GM18873 (cell line): Measurements from ENCODE around the gene GPR62.

Source experiments
- ATAC-seq: cut with Tn5 transposase; IDR thresholded peaks from one replicate; pipeline ENCODE4 v1.9.1; 2021; ENCODE audit warnings: mild to moderate bottlenecking, moderate library complexity, moderate number of reproducible peaks; ENCODE audit not compliant: unreplicated experiment, low FRiP score

GPR62 gene

GRCh38 chr3:51937611-51938450 lies 17.4 kb upstream of the GPR62 start:
- no peak for ATAC-seq

- no peak for ATAC-seq
These were observed 16.3 kb upstream of the GPR62 start for GRCh38 chr3:51938780-51939425.

- ATAC-seq, result no peak
These were observed 14.3 kb upstream of the GPR62 start for GRCh38 chr3:51940648-51941462.

- no peak for ATAC-seq
These were observed 13.8 kb upstream of the GPR62 start for GRCh38 chr3:51941463-51941797.

GRCh38 chr3:51941798-51942602 lies 13.2 kb upstream of the GPR62 start, which contains the start of the genes PARP3 and RRP9:
TSS of gene PARP3 (plus strand) at chr3:51942363. CDS start at chr3:51943356, 993 bp downstream.
TSS of gene RRP9 (minus strand) at chr3:51941904. CDS start at chr3:51941867, 37 bp downstream.
- ATAC-seq, result peak; percentile 87

GRCh38 chr3:51942603-51943450 lies 12.4 kb upstream of the GPR62 start:
- no peak for ATAC-seq

- ATAC-seq, result no peak
These were observed 11.5 kb upstream of the GPR62 start for GRCh38 chr3:51943451-51944391.

GRCh38 chr3:51944451-51945021 lies 10.6 kb upstream of the GPR62 start:
- ATAC-seq, result no peak

GRCh38 chr3:51945031-51945840 lies 9.9 kb upstream of the GPR62 start:
- no peak for ATAC-seq

GRCh38 chr3:51945926-51946705 lies 9.1 kb upstream of the GPR62 start:
- ATAC-seq, result no peak

- no peak for ATAC-seq
These were observed 8.4 kb upstream of the GPR62 start for GRCh38 chr3:51946796-51947195.

- ATAC-seq, result no peak
These were observed 7.8 kb upstream of the GPR62 start for GRCh38 chr3:51947215-51947900.

- ATAC-seq, result no peak
These were observed 7.1 kb upstream of the GPR62 start for GRCh38 chr3:51948016-51948580.

GRCh38 chr3:51949121-51949520 lies 6.1 kb upstream of the GPR62 start:
- ATAC-seq, result no peak

GRCh38 chr3:51950899-51951298 lies 4.3 kb upstream of the GPR62 start:
- no peak for ATAC-seq
